Measurements from ENCODE around the gene DCP2. TPM values are rescaled to one million over a fixed set of nuclear protein-coding genes. Genes with fewer than 3 reads are reported as not detected.

Gene DCP2
- total and polyA plus RNA-seq, 4 donors = 6.0 to 59.3 (median 23.9) TPM

DNA sequence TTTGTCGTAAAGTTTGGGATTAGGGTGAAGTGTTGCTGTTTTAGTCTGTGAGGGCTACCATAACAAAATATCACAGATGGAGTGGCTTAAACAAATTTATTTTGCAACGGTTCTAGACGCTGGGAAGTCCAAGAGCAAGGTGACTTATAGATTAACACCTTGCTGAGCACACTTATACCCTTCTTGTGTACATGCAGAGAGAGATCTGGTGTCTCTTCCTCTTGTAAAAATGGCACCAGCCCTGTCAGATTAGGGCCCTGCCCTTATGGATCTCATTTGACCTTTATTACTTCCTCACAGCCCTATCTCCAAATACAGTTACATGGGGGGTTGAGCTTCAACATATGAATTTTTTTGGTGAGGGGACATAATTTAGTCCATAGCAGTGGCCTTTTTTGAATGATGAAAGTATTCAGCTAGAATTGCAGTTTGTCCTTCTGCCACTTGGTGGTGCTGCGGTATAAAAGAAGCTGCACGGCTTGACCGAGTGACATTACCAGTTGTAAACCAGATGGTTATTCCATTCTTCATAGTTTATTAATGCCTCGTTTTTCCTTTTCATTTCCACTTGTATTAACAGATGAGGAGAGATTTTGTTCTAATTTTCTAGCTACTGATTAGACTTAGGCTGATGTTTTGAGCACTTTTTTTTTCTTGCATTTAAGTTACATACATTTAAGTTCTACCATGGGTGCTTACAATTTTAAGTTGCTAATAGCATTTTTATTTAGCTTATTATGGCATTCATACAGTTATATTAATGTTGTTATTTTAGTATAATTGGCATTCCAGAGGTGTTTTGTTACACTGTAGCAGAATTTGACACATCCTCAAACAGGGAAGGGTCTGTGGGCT lies 19.4 kb downstream of the DCP2 start:
- peak; percentile 87 for ATAC-seq (ENCODE audit: low FRiP score)

DNA sequence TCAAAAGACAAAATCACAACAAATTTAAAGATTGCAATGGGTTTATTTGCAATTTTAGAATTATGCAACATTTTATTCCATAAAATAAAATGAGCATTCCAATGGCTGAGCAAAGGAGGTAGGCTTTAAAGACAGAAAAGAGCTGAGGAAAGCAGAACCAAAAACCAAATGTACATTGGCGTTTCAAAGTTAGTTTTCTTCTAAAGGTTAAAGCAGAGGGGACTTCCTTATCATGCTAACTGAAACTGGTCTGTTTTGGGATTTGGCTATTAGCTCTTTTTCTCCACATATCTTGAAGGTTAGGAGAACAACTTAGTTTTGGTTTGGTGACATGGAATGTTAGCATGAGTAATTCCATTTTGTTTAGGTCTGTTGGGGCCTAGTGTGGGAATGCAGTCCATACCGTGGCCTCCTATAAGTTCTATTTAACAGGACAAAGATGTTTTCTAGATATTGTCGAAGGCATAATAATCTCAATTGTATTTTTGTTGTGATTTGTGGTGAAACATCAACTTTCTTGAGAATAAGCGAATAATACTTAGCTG lies 20.3 kb downstream of the DCP2 start:
- no peak overlapping the region for H3K4me3 ChIP-seq (ENCODE audit: low read length in 2 of 2)
- ATAC-seq (ENCODE audit: low FRiP score) = no peak
- intact Hi-C loops (cut with DNase I) = loop anchor here (5.0 to 10.0 kb wide), 4 partner anchors 338 to 610 kb away; partner anchors contain the start of gene YTHDC2 (in 2 of the 2)
- no peaks in the 10 kb centered on the region for H3K4me1 ChIP-seq (ENCODE audit: control insufficient read depth in 1 of 2, insufficient read depth in 2 of 2, low read length in 2 of 2)
- no peak for DNase-seq
- H3K9me3 ChIP-seq (ENCODE audit: control insufficient read depth, low read length) = no peaks in the 10 kb centered on the region
- H3K27me3 ChIP-seq (ENCODE audit: control insufficient read depth in 1 of 2, insufficient read depth in 2 of 2, low read length in 1 of 2) = no peaks in the 10 kb centered on the region
- WGBS, 2 donors = 67 to 71% methylated on average over 4 of the region's 4 CpGs
- H3K36me3 ChIP-seq (ENCODE audit: control insufficient read depth in 1 of 2, insufficient read depth in 2 of 2, low read length in 1 of 2) = no peaks in the 10 kb centered on the region
- no peak overlapping the region for H3K27ac ChIP-seq (ENCODE audit: low read depth in 1 of 2, low read length in 2 of 2)

More for the DNA sequence above, 19.4 kb downstream of the DCP2 start:
- no peak overlapping the region for H3K27ac ChIP-seq (ENCODE audit: low read depth in 1 of 2, low read length in 2 of 2)
- DNase-seq = peak; percentile 76 to 82
- H3K4me1 ChIP-seq (ENCODE audit: control insufficient read depth in 1 of 2, insufficient read depth in 2 of 2, low read length in 2 of 2) = no peaks in the 10 kb centered on the region
- intact Hi-C loops (cut with DNase I) = loop anchor here (5.0 to 10.0 kb wide), 4 partner anchors 339 to 611 kb away; partner anchors contain the start of gene YTHDC2 (in 2 of the 2)
- no peak overlapping the region for H3K4me3 ChIP-seq (ENCODE audit: low read length in 2 of 2)
- no peaks in the 10 kb centered on the region for H3K27me3 ChIP-seq (ENCODE audit: control insufficient read depth in 1 of 2, insufficient read depth in 2 of 2, low read length in 1 of 2)
- WGBS, 2 donors = 19 to 20% methylated on average over 7 of the region's 7 CpGs
- no peaks in the 10 kb centered on the region for H3K36me3 ChIP-seq (ENCODE audit: control insufficient read depth in 1 of 2, insufficient read depth in 2 of 2, low read length in 1 of 2)
- no peaks in the 10 kb centered on the region for H3K9me3 ChIP-seq (ENCODE audit: control insufficient read depth, low read length)

DNA sequence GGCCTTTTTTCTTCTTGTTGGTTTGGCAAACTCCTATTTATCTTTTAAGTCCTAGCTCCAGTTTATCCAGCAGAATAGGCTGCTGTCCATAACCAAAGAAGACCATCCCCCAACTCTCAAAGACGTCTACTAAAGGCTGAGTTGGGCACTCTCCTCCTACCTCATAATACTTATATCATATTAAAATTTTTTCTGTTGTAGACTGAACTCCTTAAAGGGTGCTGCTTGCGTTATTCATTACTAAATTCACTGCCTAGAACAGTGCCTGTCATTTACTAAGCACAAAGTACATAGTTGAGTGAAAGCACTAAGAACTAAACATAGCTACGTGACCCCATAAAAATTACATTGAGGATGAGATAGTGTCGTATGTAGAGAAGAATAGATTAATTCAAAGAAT lies 21.7 kb downstream of the DCP2 start:
- intact Hi-C loops (cut with DNase I) = loop anchor here (5.0 to 10.0 kb wide), 4 partner anchors 337 to 609 kb away; partner anchors contain the start of gene YTHDC2 (in 2 of the 2)
- H3K27me3 ChIP-seq (ENCODE audit: control insufficient read depth in 1 of 2, insufficient read depth in 2 of 2, low read length in 1 of 2) = no peaks in the 10 kb centered on the region
- no peak overlapping the region for H3K4me3 ChIP-seq (ENCODE audit: low read length in 2 of 2)
- no peak for ATAC-seq (ENCODE audit: low FRiP score)
- H3K9me3 ChIP-seq (ENCODE audit: control insufficient read depth, low read length) = no peaks in the 10 kb centered on the region
- peaks cover 0 to under 1% of the 10 kb centered on the region in 2 donors for H3K36me3 ChIP-seq (ENCODE audit: control insufficient read depth in 1 of 2, insufficient read depth in 2 of 2, low read length in 1 of 2)
- no peak for DNase-seq
- no peak overlapping the region for H3K27ac ChIP-seq (ENCODE audit: low read depth in 1 of 2, low read length in 2 of 2)
- H3K4me1 ChIP-seq (ENCODE audit: control insufficient read depth in 1 of 2, insufficient read depth in 2 of 2, low read length in 2 of 2) = no peaks in the 10 kb centered on the region
- WGBS, 2 donors = 82 to 86% methylated on average over 4 of the region's 4 CpGs

DNA sequence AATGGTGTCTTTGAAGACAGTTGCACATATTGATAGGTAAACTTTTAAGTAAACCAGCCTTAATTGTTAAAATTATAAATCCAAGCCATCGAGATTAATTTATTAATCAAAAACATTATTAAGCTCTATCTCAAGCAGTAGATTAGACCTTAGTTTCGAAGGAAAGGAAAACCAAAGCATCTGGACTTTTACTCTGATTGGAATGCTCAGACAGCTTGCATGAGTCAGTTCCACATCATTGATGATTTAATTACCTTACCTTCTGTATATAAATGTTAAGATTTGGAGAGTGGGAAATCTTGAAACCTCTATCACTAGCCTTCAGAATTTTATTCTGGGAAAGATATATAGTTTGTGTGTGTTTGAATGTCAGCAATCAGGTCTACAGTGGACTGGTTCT lies 23.9 kb downstream of the DCP2 start:
- WGBS, 2 donors = 96 to 97% methylated on average over 2 of the region's 2 CpGs
- no peaks in the 10 kb centered on the region for H3K9me3 ChIP-seq (ENCODE audit: control insufficient read depth, low read length)
- no peak overlapping the region for H3K27ac ChIP-seq (ENCODE audit: low read depth in 1 of 2, low read length in 2 of 2)
- H3K4me1 ChIP-seq (ENCODE audit: control insufficient read depth in 1 of 2, insufficient read depth in 2 of 2, low read length in 2 of 2) = no peaks in the 10 kb centered on the region
- ATAC-seq (ENCODE audit: low FRiP score) (no peak), DNase-seq (no peak)
- H3K36me3 ChIP-seq (ENCODE audit: control insufficient read depth in 1 of 2, insufficient read depth in 2 of 2, low read length in 1 of 2) = peaks cover 0 to 2% of the 10 kb centered on the region in 2 donors
- H3K27me3 ChIP-seq (ENCODE audit: control insufficient read depth in 1 of 2, insufficient read depth in 2 of 2, low read length in 1 of 2) = no peaks in the 10 kb centered on the region
- no peak overlapping the region for H3K4me3 ChIP-seq (ENCODE audit: low read length in 2 of 2)
- intact Hi-C loops (cut with DNase I) = no loop called here

DNA sequence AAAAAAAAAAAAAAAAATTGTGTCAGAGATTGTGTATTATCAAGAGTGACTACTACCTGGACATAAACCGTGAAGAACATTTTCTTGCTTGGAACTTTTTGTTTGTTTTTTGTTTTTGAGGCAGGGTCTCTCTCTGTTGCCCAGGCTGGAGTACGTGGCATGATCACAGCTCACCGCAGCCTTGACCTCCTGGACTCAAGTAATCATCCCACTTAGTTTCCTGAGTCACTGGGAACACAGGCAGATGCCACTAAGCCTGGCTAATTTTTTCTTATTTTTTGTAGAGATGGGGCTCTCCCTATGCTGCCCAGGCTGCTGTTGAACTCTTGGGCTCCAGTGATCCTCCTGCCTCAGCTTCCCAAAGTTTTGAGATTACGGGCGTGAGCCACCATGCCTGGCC lies 25.8 kb downstream of the DCP2 start:
- 95 to 96% methylated on average over 5 of the region's 5 CpGs for WGBS, 2 donors

DNA sequence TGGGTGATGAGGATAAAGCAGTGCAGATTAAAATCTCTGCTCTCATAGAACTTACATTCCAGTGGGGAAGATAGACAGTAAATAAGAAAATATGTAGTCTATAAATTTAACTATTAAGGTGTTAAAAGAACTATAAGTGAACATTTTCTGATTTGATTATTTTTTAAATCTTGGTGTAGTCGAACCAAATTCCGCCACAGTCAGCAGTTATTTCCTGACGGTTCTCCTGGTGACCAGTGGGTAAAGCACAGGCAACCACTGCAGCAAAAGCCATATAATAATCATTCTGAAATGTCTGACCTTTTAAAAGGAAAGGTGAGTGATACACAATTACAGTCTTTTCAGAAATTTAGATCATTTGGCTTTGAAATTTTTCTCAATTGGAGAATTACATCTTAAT lies 27.2 kb downstream of the DCP2 start:
- Histone ChIP-seq H3K27me3 (ENCODE audit: control insufficient read depth in 1 of 2, insufficient read depth in 2 of 2, low read length in 1 of 2) (no peaks in the 10 kb centered on the region), H3K4me1 (ENCODE audit: control insufficient read depth in 1 of 2, insufficient read depth in 2 of 2, low read length in 2 of 2) (no peaks in the 10 kb centered on the region), H3K27ac (ENCODE audit: low read depth in 1 of 2, low read length in 2 of 2) (no peak overlapping the region), H3K9me3 (ENCODE audit: control insufficient read depth, low read length) (no peaks in the 10 kb centered on the region), H3K36me3 (ENCODE audit: control insufficient read depth in 1 of 2, insufficient read depth in 2 of 2, low read length in 1 of 2) (peaks cover 0 to 2% of the 10 kb centered on the region in 2 donors), H3K4me3 (ENCODE audit: low read length in 2 of 2) (no peak overlapping the region)
- DNase-seq = no peak
- ATAC-seq (ENCODE audit: low FRiP score) = no peak
- intact Hi-C loops (cut with DNase I) = no loop called here
- WGBS, 2 donors = 75 to 77% methylated on average over 3 of the region's 3 CpGs

More for the DNA sequence above, 25.8 kb downstream of the DCP2 start:
- no peaks in the 10 kb centered on the region for H3K9me3 ChIP-seq (ENCODE audit: control insufficient read depth, low read length)
- ATAC-seq (ENCODE audit: low FRiP score) (no peak), DNase-seq (no peak)
- H3K36me3 ChIP-seq (ENCODE audit: control insufficient read depth in 1 of 2, insufficient read depth in 2 of 2, low read length in 1 of 2) = peaks cover 0 to 2% of the 10 kb centered on the region in 2 donors
- H3K4me3 ChIP-seq (ENCODE audit: low read length in 2 of 2) = no peak overlapping the region
- no peak overlapping the region for H3K27ac ChIP-seq (ENCODE audit: low read depth in 1 of 2, low read length in 2 of 2)
- no peaks in the 10 kb centered on the region for H3K27me3 ChIP-seq (ENCODE audit: control insufficient read depth in 1 of 2, insufficient read depth in 2 of 2, low read length in 1 of 2)
- intact Hi-C loops (cut with DNase I) = no loop called here
- no peaks in the 10 kb centered on the region for H3K4me1 ChIP-seq (ENCODE audit: control insufficient read depth in 1 of 2, insufficient read depth in 2 of 2, low read length in 2 of 2)

DNA sequence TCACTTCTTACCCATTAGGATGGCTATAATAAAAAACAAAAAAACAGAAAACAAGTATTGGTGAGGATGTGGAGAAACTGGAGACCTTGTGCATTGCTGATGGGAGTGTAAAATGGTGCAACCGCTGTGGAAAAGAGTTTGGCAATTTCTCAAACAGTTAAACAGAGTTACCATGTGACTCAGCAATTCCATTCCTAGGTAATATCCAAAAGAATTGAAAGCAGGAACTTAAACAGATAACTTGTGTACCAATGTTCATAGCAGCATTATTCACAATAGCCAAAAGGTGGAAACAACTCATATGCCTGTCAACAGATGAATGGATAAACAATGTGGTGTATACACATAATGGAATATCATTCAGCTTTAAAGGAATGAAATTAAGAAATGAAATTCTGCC lies 28.9 kb downstream of the DCP2 start:
- Histone ChIP-seq H3K27ac (ENCODE audit: low read depth in 1 of 2, low read length in 2 of 2) (no peak overlapping the region), H3K4me3 (ENCODE audit: low read length in 2 of 2) (no peak overlapping the region), H3K27me3 (ENCODE audit: control insufficient read depth in 1 of 2, insufficient read depth in 2 of 2, low read length in 1 of 2) (no peaks in the 10 kb centered on the region), H3K36me3 (ENCODE audit: control insufficient read depth in 1 of 2, insufficient read depth in 2 of 2, low read length in 1 of 2) (peaks cover 0 to 2% of the 10 kb centered on the region in 2 donors), H3K9me3 (ENCODE audit: control insufficient read depth, low read length) (no peaks in the 10 kb centered on the region), H3K4me1 (ENCODE audit: control insufficient read depth in 1 of 2, insufficient read depth in 2 of 2, low read length in 2 of 2) (no peaks in the 10 kb centered on the region)
- WGBS, 2 donors = 91 to 96% methylated on average over 1 of the region's 1 CpG
- ATAC-seq (ENCODE audit: low FRiP score) = no peak
- DNase-seq = no peak
- intact Hi-C loops (cut with DNase I) = no loop called here

DNA sequence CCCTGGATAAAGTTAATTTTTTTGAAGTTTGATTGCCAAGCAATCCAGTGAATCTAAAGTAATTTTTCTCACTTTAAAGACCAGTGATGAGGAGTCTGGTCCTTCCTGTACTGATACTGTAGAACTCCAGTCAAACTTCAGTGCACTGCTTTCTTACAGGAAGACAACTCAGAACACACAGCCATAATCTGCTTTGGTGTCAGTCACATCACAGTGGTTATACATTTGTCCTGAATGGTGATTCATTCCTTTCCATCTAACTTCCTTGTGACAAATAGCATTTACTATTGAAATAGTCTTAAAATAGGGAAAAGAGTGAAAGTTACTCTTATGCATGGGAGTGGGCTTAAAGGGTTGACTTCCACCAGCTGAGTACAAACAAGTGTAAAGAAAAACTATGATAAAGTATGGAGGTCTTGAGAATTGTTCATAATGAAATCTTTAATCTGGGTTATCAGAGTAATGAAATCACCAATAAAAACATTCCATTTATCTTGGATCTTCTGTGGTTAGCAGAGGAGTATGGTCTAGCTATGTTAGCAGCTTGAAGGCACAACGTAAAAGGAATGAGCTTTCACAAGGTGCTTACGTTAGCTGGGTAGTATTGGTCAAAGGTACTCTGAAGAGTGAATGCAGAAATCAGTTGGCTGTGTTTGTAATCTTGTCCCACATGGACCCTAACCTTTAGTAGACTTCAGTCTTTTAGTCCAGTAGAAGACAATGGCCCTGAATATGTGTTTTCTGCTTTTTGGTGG lies 41.5 kb downstream of the DCP2 start:
- Histone ChIP-seq H3K4me3 (ENCODE audit: low read length in 2 of 2) (no peak overlapping the region), H3K36me3 (ENCODE audit: control insufficient read depth in 1 of 2, insufficient read depth in 2 of 2, low read length in 1 of 2) (no peaks in the 10 kb centered on the region), H3K27ac (ENCODE audit: low read depth in 1 of 2, low read length in 2 of 2) (no peak overlapping the region), H3K27me3 (ENCODE audit: control insufficient read depth in 1 of 2, insufficient read depth in 2 of 2, low read length in 1 of 2) (no peaks in the 10 kb centered on the region), H3K4me1 (ENCODE audit: control insufficient read depth in 1 of 2, insufficient read depth in 2 of 2, low read length in 2 of 2) (no peaks in the 10 kb centered on the region), H3K9me3 (ENCODE audit: control insufficient read depth, low read length) (no peaks in the 10 kb centered on the region)
- 89 to 91% methylated on average over 2 of the region's 2 CpGs for WGBS, 2 donors
- intact Hi-C loops (cut with DNase I) = no loop called here
- DNase-seq (no peak), ATAC-seq (ENCODE audit: low FRiP score) (no peak)

All from aorta (tissue), 5 donors.